Psoas muscle (tissue), 8 donors: ENCODE results near the gene CUL1. TPM values are rescaled to one million over a fixed set of nuclear protein-coding genes. Genes with fewer than 3 reads are reported as not detected.
"Not testable (repeated sequence)": the region's sequence is repeated elsewhere in the genome, so short reads cannot be mapped to it uniquely, and the experiment has no call there.

Experiments
- ATAC-seq, 4 donors: fragments of 200-7000 bp; cut with Tn5 transposase; one replicate each; pipeline ENCODE4 v1.9.1; 2020; ENCODE audit warnings: moderate library complexity in 3 of 4, mild to moderate bottlenecking in 2 of 4
- DNase-seq, 2 donors: peaks; one replicate each; pipeline ENCODE4 v3.0.0-alpha.2; 2020
- H3K27ac ChIP-seq: fragments of 200-600 bp; one replicate; pipeline ENCODE4 v1.8.0; 2022
- H3K27me3 ChIP-seq, 3 donors: fragments of 200-600 bp in 1 of 3; one replicate each; pipeline versions ENCODE4 v1.6.1 to v1.8.0; 2013 to 2022; ENCODE audit warnings: low read length in 2 of 3, mild to moderate bottlenecking in 2 of 3, moderate library complexity in 1 of 3; ENCODE audit not compliant: insufficient read depth in 3 of 3
- H3K36me3 ChIP-seq, 2 donors: fragments of 200-600 bp in 1 of 2; one replicate each; pipeline versions ENCODE4 v1.6.1 to v1.8.0; 2013 to 2022; ENCODE audit warnings: low read depth in 1 of 2, mild to moderate bottlenecking in 1 of 2, moderate library complexity in 1 of 2; ENCODE audit not compliant: insufficient read depth in 1 of 2
- H3K4me1 ChIP-seq: fragments of 200-600 bp; one replicate; pipeline ENCODE4 v1.8.0; 2022
- H3K4me3 ChIP-seq: fragments of 200-600 bp; one replicate; pipeline ENCODE4 v1.8.0; 2022; ENCODE audit warnings: mild to moderate bottlenecking
- H3K9me3 ChIP-seq: fragments of 200-600 bp; one replicate; pipeline ENCODE4 v1.8.0; 2022
- WGBS, 3 donors: extraction: QIAGEN DNeasy Blood & Tissue Kit; methylation state at CpG; one replicate each; pipeline versions ENCODE4 v1.1.6 to v1.1.7; 2013; 5-methylcytosine and 5-hydroxymethylcytosine counted together
- intact Hi-C, 2 donors: fragments of 100-400 bp; cut with DNase I; formaldehyde crosslinking; loops; one replicate each; pipeline versions ENCODE4 v1.11.0 to v1.14.2; 2022
- polyA plus RNA-seq, 3 donors: library from polyadenylated mRNA; stranded (reverse); fragments of 200-250 nt; gene quantifications; one replicate each; pipeline ENCODE4 v1.2.3, GENCODE V29; 2013
- total RNA-seq, 4 donors: library from RNA; stranded (reverse); fragmentation: NEBNext Ultra II Directional in 2 of 4; extraction: Animal tissue kit (Norgen Biotek cat#: 25700) in 2 of 4; gene quantifications; one replicate each; pipeline versions ENCODE4 v1.2.1 to v1.2.4, GENCODE V29; 2021 to 2023
- TF ChIP-seq, protein P1 (sequence below): fragments of 200-600 bp; IDR thresholded peaks from one replicate; pipeline ENCODE4 v1.8.0; 2022; ENCODE audit warnings: antibody characterized with exemption
- donor health status: healthy with polysubstance abuse.
- donor health status: DM: no; HTN: no; CAD: no; lungs with moderate emphysema.
- donor health status: Bipolar disorder and iron deficiency.
- donor health status: healthy.
- donor health status: DM: yes; HTN: yes; CAD: no.
- donor health status: DM: no; HTN: no; CAD: no.
- donor health status: DM: no; HTN: no; CAD: no.
- donor health status: DM: yes; HTN: yes; CAD: no.

CUL1 gene
- total and polyA plus RNA-seq, 7 donors: 65.1 to 149 (median 86.5) TPM

DNA sequence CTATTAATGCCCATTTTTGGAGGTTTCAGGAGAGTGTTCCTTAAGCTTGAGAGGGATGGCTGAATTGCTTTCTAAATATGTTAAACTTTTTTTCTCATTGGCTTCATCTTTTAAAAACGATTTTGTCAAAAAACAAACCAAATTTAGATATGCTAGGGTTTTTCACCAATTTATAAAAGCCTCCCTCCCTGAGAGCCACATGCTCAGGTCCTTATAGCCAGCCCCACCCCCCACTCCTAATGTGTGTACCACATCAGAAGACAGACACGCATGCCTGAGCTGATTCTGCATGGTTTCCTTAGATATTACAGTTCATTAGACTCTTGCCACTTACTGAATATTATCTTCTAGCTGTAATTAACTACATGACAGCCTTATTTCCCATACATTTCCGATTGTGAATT is 2.0 kb downstream of the CUL1 start:
- intact Hi-C loops: loop anchor here in 1 of 2 donors (5.0 kb wide), 1 partner anchor 37 kb away; no protein-coding TSS in a partner anchor
- Histone ChIP-seq H3K4me1 (peaks cover 56% of the 10 kb centered on the region), H3K27me3 (no peaks in the 10 kb centered on the region), H3K9me3 (no peaks in the 10 kb centered on the region), H3K27ac (peak overlapping the region; percentile 99), H3K36me3 (no peaks in the 10 kb centered on the region), H3K4me3 (peak overlapping the region; percentile 97)
- WGBS, 3 donors: 10 to 18% (median 11%) methylated on average over 3 of the region's 3 CpGs
- TF ChIP-seq, protein P1, sequence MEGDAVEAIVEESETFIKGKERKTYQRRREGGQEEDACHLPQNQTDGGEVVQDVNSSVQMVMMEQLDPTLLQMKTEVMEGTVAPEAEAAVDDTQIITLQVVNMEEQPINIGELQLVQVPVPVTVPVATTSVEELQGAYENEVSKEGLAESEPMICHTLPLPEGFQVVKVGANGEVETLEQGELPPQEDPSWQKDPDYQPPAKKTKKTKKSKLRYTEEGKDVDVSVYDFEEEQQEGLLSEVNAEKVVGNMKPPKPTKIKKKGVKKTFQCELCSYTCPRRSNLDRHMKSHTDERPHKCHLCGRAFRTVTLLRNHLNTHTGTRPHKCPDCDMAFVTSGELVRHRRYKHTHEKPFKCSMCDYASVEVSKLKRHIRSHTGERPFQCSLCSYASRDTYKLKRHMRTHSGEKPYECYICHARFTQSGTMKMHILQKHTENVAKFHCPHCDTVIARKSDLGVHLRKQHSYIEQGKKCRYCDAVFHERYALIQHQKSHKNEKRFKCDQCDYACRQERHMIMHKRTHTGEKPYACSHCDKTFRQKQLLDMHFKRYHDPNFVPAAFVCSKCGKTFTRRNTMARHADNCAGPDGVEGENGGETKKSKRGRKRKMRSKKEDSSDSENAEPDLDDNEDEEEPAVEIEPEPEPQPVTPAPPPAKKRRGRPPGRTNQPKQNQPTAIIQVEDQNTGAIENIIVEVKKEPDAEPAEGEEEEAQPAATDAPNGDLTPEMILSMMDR: no peak
- DNase-seq: no peak
- no peak for ATAC-seq

DNA sequence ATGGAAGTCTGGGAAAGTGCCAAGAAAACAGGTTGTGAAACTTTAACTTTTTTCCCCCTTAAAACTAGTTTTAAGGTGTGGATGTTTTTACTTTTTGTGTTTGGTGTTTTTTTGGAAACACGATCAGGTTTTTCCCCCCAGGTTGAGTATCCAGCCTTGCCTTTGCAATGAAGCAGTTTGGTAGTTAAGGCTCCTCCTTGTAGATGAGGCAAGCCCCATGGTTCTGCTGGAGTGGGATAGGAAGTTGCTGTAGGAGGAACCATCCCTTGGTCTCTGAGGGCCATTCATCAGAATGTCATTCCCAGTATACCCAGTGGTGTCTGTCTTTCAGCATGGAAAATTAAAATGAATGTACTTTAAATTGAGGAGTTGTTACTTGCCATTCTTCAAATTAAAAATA is 2.7 kb downstream of the CUL1 start:
- no peaks in the 10 kb centered on the region for H3K9me3 ChIP-seq
- WGBS, 3 donors: 51 to 74% (median 73%) methylated on average over 1 of the region's 1 CpG
- TF ChIP-seq, protein P1: no peak
- no peaks in the 10 kb centered on the region for H3K36me3 ChIP-seq
- DNase-seq: no peak
- H3K4me3 ChIP-seq: peak overlapping the region; percentile 97
- no peaks in the 10 kb centered on the region for H3K27me3 ChIP-seq
- no peak for ATAC-seq
- peaks cover 62% of the 10 kb centered on the region for H3K4me1 ChIP-seq
- intact Hi-C loops: loop anchor here in 1 of 2 donors (5.0 kb wide), 1 partner anchor 36 kb away; no protein-coding TSS in a partner anchor
- H3K27ac ChIP-seq: peak overlapping the region; percentile 33

DNA sequence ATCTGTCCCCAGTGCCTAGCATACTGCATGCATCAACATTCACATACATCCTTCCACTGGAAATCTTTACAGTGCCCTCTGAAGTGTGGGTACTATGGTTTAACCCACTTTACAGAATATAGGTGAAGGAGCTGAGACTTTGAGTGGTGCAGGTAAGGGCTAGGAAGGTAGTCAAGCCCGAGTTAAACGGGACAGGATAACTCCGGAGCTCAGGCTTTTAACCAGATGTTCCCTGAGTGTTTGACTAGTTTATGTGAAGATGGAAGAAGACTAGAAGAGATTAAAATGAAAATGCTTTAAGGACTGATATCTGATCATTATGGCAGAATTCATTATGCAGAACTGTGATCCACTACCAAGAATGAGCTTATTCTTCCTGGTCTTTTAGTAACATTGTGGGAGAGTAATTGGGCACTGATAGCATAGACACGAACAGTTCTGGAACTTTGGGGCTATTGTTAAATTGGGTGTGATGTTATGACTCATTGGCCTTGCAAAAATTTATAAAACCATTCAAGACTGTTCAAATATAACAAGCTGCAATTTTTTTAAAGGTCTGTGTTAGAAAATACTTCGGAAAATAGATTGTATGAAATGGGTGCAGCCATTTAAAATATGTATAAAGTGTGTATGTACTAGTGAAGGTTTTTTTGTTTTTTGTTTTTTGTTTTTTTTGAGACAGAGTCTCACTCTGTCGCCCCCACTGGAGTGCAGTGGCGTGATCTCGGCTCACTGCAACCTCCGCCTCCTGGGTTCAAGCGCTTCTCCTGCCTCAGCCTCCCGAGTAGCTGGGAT is 4.4 kb downstream of the CUL1 start:
- DNase-seq (no peak), ATAC-seq (no peak)
- Histone ChIP-seq H3K36me3 (no peaks in the 10 kb centered on the region), H3K27ac (no peak overlapping the region), H3K4me3 (peak overlapping the region; percentile 7), H3K27me3 (no peaks in the 10 kb centered on the region), H3K9me3 (no peaks in the 10 kb centered on the region), H3K4me1 (peaks cover 78% of the 10 kb centered on the region)
- WGBS, 3 donors: 78 to 87% (median 79%) methylated on average over 11 of the region's 11 CpGs
- TF ChIP-seq, protein P1: no peak
- intact Hi-C loops: loop anchor here in 1 of 2 donors (5.0 kb wide), 1 partner anchor 34 kb away; no protein-coding TSS in a partner anchor

DNA sequence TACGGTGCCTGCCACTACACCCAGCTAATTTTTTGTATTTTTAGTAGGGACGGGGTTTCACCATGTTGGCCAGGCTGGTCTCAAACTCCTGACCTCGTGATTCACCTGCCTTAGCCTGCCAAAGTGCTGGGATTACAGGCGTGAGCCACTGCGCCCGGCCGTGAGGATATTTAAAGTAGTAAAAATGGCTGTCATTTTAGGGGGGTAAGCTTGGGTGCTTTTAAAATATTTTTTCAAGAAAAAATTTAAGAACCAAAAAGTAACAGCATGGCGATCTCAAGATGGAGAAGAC is 4.9 kb downstream of the CUL1 start:
- H3K4me1 ChIP-seq: peaks cover 83% of the 10 kb centered on the region
- not testable (repeated sequence) for H3K4me3 ChIP-seq, H3K9me3 ChIP-seq, H3K27ac ChIP-seq, ATAC-seq, DNase-seq, H3K27me3 ChIP-seq, H3K36me3 ChIP-seq
- intact Hi-C loops: loop anchor here in 1 of 2 donors (5.0 kb wide), 1 partner anchor 34 kb away; no protein-coding TSS in a partner anchor
- WGBS, 3 donors: 41 to 78% (median 46%) methylated on average over 8 of the region's 8 CpGs

DNA sequence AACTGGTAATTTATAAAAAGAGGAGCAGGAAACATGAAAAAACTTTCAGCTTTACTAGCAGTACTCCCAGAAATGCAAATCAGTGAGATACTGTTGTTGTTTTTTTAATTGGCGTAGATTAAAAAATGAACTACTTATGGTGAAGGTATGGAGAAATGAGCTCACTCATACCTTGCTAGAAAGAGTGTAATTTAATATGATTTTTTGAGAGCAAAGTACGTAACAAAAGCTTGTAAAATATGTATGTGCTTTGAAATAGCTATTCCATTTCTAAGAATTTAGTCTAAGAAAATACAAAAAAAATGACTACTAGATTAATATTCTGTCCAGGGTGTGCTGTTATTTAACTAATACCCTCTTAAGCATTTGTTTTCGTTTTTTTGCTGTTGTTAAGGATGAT is 5.5 kb downstream of the CUL1 start:
- Histone ChIP-seq H3K36me3 (no peaks in the 10 kb centered on the region), H3K9me3 (no peaks in the 10 kb centered on the region), H3K27me3 (no peaks in the 10 kb centered on the region), H3K27ac (no peak overlapping the region), H3K4me3 (no peak overlapping the region), H3K4me1 (peaks cover 84% of the 10 kb centered on the region)
- DNase-seq: no peak
- TF ChIP-seq, protein P1: no peak
- intact Hi-C loops: loop anchor here in 1 of 2 donors (5.0 kb wide), 1 partner anchor 33 kb away; no protein-coding TSS in a partner anchor
- WGBS, 3 donors: 54 to 69% (median 56%) methylated on average over 3 of the region's 3 CpGs
- ATAC-seq: no peak
